SK-N-SH (cell line): ENCODE measurements around the gene SLC13A3.

ENCODE experiments used
- CHD2 ChIP-seq: fragments of 150-350 bp; IDR thresholded peaks from 2 replicates; pipeline ENCODE4 v1.6.1; 2018; ENCODE audit warnings: low read length; ENCODE audit not compliant: partially characterized antibody
- CTCF ChIP-seq: fragments of 200-600 bp; sonication (generic); IDR thresholded peaks from 2 replicates; pipeline ENCODE4 v1.6.1; 2017; ENCODE audit warnings: antibody characterized with exemption, mild to moderate bottlenecking, moderate library complexity
- EP300 ChIP-seq, 2 experiments: IDR thresholded peaks; 2 replicates each; pipeline versions ENCODE4 v1.4.0 to v1.6.1; 2012; ENCODE audit warnings: borderline replicate concordance in 1 of 2, low read depth in 1 of 2, low read length in 1 of 2
- EZH2phosphoT487 ChIP-seq: fragments of 200-600 bp; sonication (generic); IDR thresholded peaks from 2 replicates; pipeline ENCODE4 v1.6.1; 2017; ENCODE audit warnings: low read depth, mixed run types, mild to moderate bottlenecking, antibody characterized with exemption, moderate library complexity, borderline replicate concordance
- GABPA ChIP-seq: IDR thresholded peaks from 2 replicates; pipeline ENCODE4 v1.4.0; 2012; ENCODE audit warnings: low read depth, mild to moderate bottlenecking
- MAX ChIP-seq: IDR thresholded peaks from 2 replicates; pipeline ENCODE4 v1.4.0; 2012; ENCODE audit warnings: low read depth
- NRF1 ChIP-seq: IDR thresholded peaks from 2 replicates; pipeline ENCODE4 v1.6.1; 2012; ENCODE audit warnings: low read depth, mild to moderate bottlenecking, low read length
- POLR2AphosphoS5 ChIP-seq: IDR thresholded peaks from 2 replicates; pipeline ENCODE4 v1.6.1; 2012; ENCODE audit warnings: low read depth, low read length
- RCOR1 ChIP-seq: fragments of 150-350 bp; IDR thresholded peaks from 2 replicates; pipeline ENCODE4 v1.6.1; 2017; ENCODE audit warnings: antibody characterized with exemption, low read length
- REST ChIP-seq: IDR thresholded peaks from 2 replicates; pipeline ENCODE4 v1.6.1; 2012; ENCODE audit warnings: mild to moderate bottlenecking, low read depth, low read length, moderate library complexity
- RXRA ChIP-seq: IDR thresholded peaks from 2 replicates; pipeline ENCODE4 v1.4.0; 2012; ENCODE audit warnings: low read depth, mild to moderate bottlenecking, borderline replicate concordance
- SIN3A ChIP-seq: IDR thresholded peaks from 2 replicates; pipeline ENCODE4 v1.6.1; 2012; ENCODE audit warnings: low read depth, mild to moderate bottlenecking, low read length, moderate library complexity, borderline replicate concordance
- YY1 ChIP-seq: IDR thresholded peaks from 2 replicates; pipeline ENCODE4 v1.4.0; 2012; ENCODE audit warnings: low read depth, mild to moderate bottlenecking

DNA sequence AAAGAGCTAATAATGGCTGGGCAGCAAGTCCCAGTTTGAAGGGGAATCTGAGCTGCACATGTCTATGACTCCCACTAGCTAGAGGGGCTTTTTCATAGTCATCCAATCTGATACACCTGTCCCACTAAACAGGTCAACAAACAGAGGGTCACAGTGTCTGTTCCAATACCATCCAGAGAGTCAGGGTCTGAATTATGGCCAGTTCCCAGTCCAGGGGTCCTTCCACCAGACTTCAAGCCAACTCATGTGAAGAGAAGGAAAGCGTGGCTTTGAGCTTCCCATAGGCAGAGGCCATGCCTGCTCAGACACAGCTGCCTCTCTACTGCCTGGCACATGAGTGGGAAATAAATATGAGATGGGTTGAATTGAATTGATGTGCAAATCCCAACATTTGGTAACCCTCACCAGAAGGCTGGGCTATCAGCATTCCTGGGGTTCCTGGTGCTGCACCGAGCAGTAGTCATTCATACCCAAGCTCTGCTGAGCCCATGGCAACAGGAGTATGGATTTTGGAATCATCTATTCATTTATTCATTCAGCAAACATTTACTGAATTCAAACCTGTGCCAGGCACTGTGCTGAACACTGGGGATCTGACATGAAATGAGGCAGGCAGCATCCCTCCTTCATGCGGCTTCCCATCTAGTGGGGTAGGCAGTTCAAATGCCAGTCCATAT is 20.7 kb upstream of the SLC13A3 start:
- TF ChIP-seq EP300 (IDR thresholded peaks at IDR 0.05; ENCODE audit: borderline replicate concordance in 1 of 2, low read depth in 1 of 2, low read length in 1 of 2): no peak
- TF ChIP-seq MAX: no peak
- TF ChIP-seq RXRA: no peak
- no peak for TF ChIP-seq NRF1
- no peak for TF ChIP-seq CTCF
- TF ChIP-seq GABPA: no peak
- no peak for TF ChIP-seq POLR2AphosphoS5
- no peak for TF ChIP-seq REST
- no peak for TF ChIP-seq RCOR1
- TF ChIP-seq YY1: no peak
- no peak for TF ChIP-seq EZH2phosphoT487
- no peak for TF ChIP-seq SIN3A
- no peak for TF ChIP-seq CHD2
